Type B pancreatic cell (in vitro differentiated cells): ENCODE data around the gene BPIFB4. TPM values are rescaled to one million over a fixed set of nuclear protein-coding genes. Genes with fewer than 3 reads are reported as not detected.

ENCODE experiments used
- DNase-seq: peaks from one replicate; pipeline ENCODE4 v3.0.0; 2021; ENCODE audit warnings: mixed read lengths; ENCODE audit not compliant: unreplicated experiment; ENCODE audit errors: extremely low spot score
- H3K27ac Mint-ChIP-seq: 2 replicates; pipeline ENCODE4 v1.8.0; 2021; ENCODE audit warnings: mild to moderate bottlenecking, mixed read lengths
- H3K27me3 Mint-ChIP-seq: 2 replicates; pipeline ENCODE4 v1.8.0; 2021; ENCODE audit warnings: mixed read lengths
- H3K36me3 Mint-ChIP-seq: 2 replicates; pipeline ENCODE4 v1.8.0; 2021; ENCODE audit warnings: mixed read lengths
- H3K4me1 Mint-ChIP-seq: one replicate; pipeline ENCODE4 v1.8.0; 2021; ENCODE audit warnings: mixed read lengths; ENCODE audit not compliant: unreplicated experiment
- H3K4me3 Mint-ChIP-seq: 2 replicates; pipeline ENCODE4 v1.8.0; 2021; ENCODE audit warnings: mild to moderate bottlenecking, mixed read lengths
- H3K9me3 Mint-ChIP-seq: 2 replicates; pipeline ENCODE4 v1.8.0; 2021; ENCODE audit warnings: mixed read lengths
- total RNA-seq: library from RNA; stranded (reverse); gene quantifications from 2 replicates; pipeline ENCODE4 v1.2.1, GENCODE V29; 2021; ENCODE audit warnings: low replicate concordance
- TF ChIP-seq, protein P1 (sequence below): fragments of 200-600 bp; sonication (generic); conservative IDR thresholded peaks from 2 replicates; pipeline ENCODE4 v1.5.0; 2021; ENCODE audit warnings: antibody characterized with exemption, mild to moderate bottlenecking

Gene BPIFB4
- total RNA-seq, 1 donor from 2014 or later = not detected

DNA sequence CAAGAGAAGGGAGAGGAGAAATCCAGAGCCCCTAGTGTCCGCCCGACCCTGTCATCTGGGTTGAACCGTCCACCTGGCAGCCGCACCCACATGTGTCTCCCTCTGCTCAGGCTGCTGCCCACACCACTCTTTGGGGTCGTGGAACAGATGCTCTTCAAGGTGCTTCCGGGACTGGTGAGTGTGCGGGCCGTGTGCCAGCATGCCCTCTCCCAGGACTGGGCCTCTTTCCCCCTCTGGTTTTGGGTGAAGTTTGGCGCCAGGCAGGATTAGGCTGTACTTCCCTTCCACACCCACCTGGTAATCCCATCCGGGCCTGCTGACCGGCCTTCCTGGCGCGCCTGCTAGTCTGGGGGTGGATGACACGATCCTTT, 17.8 kb upstream of the BPIFB4 start:
- no peaks in the 10 kb centered on the region for H3K36me3 Mint-ChIP-seq
- TF ChIP-seq, protein P1, sequence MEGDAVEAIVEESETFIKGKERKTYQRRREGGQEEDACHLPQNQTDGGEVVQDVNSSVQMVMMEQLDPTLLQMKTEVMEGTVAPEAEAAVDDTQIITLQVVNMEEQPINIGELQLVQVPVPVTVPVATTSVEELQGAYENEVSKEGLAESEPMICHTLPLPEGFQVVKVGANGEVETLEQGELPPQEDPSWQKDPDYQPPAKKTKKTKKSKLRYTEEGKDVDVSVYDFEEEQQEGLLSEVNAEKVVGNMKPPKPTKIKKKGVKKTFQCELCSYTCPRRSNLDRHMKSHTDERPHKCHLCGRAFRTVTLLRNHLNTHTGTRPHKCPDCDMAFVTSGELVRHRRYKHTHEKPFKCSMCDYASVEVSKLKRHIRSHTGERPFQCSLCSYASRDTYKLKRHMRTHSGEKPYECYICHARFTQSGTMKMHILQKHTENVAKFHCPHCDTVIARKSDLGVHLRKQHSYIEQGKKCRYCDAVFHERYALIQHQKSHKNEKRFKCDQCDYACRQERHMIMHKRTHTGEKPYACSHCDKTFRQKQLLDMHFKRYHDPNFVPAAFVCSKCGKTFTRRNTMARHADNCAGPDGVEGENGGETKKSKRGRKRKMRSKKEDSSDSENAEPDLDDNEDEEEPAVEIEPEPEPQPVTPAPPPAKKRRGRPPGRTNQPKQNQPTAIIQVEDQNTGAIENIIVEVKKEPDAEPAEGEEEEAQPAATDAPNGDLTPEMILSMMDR = no peak
- no peaks in the 10 kb centered on the region for H3K9me3 Mint-ChIP-seq
- DNase-seq = no peak
- H3K4me1 Mint-ChIP-seq = no peaks in the 10 kb centered on the region
- H3K27ac Mint-ChIP-seq = no peak overlapping the region
- peaks cover 5% of the 10 kb centered on the region for H3K27me3 Mint-ChIP-seq
- H3K4me3 Mint-ChIP-seq = no peak overlapping the region

GRCh38 chr20:33062105-33062824, 17.2 kb upstream of the BPIFB4 start:
- Mint-ChIP-seq H3K4me1 (no peaks in the 10 kb centered on the region), H3K36me3 (no peaks in the 10 kb centered on the region), H3K9me3 (no peaks in the 10 kb centered on the region), H3K27ac (no peak overlapping the region), H3K4me3 (no peak overlapping the region), H3K27me3 (peaks cover 11% of the 10 kb centered on the region)
- no peak for DNase-seq
- TF ChIP-seq, protein P1 = no peak

DNA sequence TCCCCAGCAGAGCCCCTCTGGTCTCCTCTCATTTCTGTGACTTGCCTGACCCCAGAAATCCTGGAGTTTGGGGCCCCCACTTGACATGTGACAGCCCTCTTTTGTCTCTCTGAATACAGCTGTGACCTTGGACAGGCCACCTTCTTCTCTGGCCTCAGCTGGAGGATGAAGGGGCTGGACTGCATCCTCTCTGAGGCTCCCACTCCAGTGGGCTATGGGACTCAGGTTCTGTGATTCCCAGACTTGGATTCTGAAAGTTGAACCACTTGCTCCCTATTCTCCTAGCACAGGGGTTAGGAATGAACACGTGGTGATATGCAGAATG, 16.7 kb upstream of the BPIFB4 start:
- DNase-seq = no peak
- Mint-ChIP-seq H3K36me3 (no peaks in the 10 kb centered on the region), H3K4me3 (no peak overlapping the region), H3K4me1 (no peaks in the 10 kb centered on the region), H3K9me3 (no peaks in the 10 kb centered on the region), H3K27me3 (peaks cover 12% of the 10 kb centered on the region), H3K27ac (no peak overlapping the region)
- TF ChIP-seq, protein P1 = no peak

DNA sequence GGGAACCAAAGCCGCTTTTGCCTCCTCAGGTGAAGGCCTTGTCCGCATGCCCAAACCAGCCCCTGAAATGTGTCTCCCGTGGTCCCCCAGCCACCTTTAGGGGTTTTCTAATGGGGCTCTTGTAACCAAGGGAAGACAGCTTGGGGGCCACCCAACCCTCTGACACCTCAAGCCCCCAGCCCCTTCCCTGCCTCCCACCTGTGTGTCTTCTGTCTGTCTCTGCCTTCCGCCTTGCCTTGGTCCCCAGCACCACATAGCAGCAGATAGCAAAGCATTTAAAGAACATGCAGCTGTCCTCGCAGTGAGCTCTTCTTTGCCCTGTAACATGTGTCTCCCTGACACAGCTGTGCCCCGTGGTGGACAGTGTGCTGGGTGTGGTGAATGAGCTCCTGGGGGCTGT, 16.2 kb upstream of the BPIFB4 start:
- TF ChIP-seq, protein P1 = no peak
- no peak for DNase-seq
- Mint-ChIP-seq H3K36me3 (no peaks in the 10 kb centered on the region), H3K4me1 (no peaks in the 10 kb centered on the region), H3K27ac (no peak overlapping the region), H3K9me3 (no peaks in the 10 kb centered on the region), H3K27me3 (peaks cover 9% of the 10 kb centered on the region), H3K4me3 (no peak overlapping the region)

DNA sequence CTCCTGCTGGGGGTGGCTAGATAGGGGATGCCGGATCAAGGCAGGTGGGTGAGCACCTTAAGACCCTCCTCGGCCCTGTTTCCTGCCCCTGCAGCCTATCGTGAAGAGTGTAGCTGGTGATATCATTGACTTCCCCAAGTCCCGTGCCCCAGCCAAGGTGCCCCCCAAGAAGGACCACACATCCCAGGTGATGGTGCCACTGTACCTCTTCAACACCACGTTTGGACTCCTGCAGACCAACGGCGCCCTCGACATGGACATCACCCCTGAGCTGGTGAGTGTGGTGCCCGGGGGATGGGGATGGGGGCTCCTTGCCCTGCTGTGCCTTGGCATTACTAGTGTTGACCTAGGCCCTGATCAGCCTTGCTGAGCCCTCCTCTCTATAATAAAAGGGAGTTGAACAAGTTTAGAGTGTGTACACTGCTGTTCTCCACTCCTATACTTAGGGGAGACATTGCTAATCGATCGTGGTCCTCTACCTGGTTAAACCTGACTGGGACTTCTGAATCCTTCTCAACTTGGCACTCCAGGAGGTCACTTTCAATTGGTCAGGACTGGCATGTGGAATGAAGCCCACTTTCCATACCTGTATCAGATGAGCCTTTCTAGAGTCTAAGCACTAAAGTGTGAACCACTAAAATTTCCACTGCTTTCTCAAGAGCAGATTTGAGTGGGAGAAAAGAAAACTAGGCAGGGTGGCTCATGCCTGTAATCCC, 14.7 kb upstream of the BPIFB4 start:
- no peaks in the 10 kb centered on the region for H3K36me3 Mint-ChIP-seq
- no peaks in the 10 kb centered on the region for H3K4me1 Mint-ChIP-seq

More for the DNA sequence above, 14.7 kb upstream of the BPIFB4 start:
- DNase-seq = no peak
- Mint-ChIP-seq H3K9me3 (no peaks in the 10 kb centered on the region), H3K4me3 (no peak overlapping the region), H3K27me3 (peaks cover 16% of the 10 kb centered on the region), H3K27ac (peak overlapping the region; percentile 49)
- TF ChIP-seq, protein P1 = no peak
